Vagina (tissue), 2 donors: ENCODE data around the gene B4GALT1.

Source experiments
- POLR2A ChIP-seq, 2 donors: fragments of 450-650 bp; IDR thresholded peaks; one replicate each; pipeline ENCODE4 v1.6.1; 2017; ENCODE audit warnings: antibody characterized with exemption in 2 of 2, mild to moderate bottlenecking in 2 of 2, moderate library complexity in 2 of 2
- TF ChIP-seq, protein P1 (sequence below), 3 experiments: fragments of 450-650 bp in 2 of 3; fragments of 200-600 bp in 1 of 3; sonication (generic) in 1 of 3; IDR thresholded peaks; one replicate each; pipeline ENCODE4 v1.5.1; 2017 to 2019; ENCODE audit warnings: antibody characterized with exemption in 3 of 3, mild to moderate bottlenecking in 2 of 3, moderate library complexity in 2 of 3

DNA sequence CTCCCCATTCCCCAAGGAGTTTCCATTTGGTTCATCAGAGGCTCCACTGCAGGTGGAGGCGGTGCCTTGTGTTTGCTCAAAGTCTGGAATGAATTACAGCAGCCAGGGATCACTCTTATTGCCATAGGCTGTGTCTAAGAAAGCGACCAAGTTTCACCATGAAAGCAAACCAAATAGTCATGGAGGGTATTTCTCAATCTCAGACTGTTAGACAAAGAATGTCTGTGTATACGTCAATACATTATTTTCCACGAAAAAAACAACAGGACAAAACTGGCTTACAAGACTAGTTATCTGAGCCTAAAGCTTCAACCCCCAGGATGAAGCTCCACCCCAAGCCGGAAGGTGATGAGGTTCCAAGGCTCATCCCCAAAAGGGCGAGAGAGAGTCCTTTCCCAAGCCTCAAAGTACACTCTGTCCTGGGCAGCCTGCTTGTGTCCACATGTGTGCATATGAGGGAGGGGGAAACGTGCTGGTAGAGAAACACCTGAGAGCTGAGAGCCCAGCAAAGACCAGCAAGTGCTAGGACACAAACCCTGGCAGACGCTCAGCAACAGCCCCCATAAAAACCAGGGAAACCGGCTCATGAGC lies 4.3 kb downstream of the B4GALT1 start:
- TF ChIP-seq, protein P1, sequence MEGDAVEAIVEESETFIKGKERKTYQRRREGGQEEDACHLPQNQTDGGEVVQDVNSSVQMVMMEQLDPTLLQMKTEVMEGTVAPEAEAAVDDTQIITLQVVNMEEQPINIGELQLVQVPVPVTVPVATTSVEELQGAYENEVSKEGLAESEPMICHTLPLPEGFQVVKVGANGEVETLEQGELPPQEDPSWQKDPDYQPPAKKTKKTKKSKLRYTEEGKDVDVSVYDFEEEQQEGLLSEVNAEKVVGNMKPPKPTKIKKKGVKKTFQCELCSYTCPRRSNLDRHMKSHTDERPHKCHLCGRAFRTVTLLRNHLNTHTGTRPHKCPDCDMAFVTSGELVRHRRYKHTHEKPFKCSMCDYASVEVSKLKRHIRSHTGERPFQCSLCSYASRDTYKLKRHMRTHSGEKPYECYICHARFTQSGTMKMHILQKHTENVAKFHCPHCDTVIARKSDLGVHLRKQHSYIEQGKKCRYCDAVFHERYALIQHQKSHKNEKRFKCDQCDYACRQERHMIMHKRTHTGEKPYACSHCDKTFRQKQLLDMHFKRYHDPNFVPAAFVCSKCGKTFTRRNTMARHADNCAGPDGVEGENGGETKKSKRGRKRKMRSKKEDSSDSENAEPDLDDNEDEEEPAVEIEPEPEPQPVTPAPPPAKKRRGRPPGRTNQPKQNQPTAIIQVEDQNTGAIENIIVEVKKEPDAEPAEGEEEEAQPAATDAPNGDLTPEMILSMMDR (IDR thresholded peaks at IDR 0.05), result no peak
- no peak for TF ChIP-seq POLR2A (IDR thresholded peaks at IDR 0.05)
